Vagina (tissue), 2 donors: Measurements from ENCODE around the gene CYP19A1.

Source experiments
- CTCF ChIP-seq, 3 experiments: fragments of 450-650 bp in 2 of 3; fragments of 200-600 bp in 1 of 3; sonication (generic) in 1 of 3; IDR thresholded peaks; one replicate each; pipeline ENCODE4 v1.5.1; 2017 to 2019; ENCODE audit warnings: antibody characterized with exemption in 3 of 3, mild to moderate bottlenecking in 2 of 3, moderate library complexity in 2 of 3
- POLR2A ChIP-seq, 2 donors: fragments of 450-650 bp; IDR thresholded peaks; one replicate each; pipeline ENCODE4 v1.6.1; 2017; ENCODE audit warnings: antibody characterized with exemption in 2 of 2, mild to moderate bottlenecking in 2 of 2, moderate library complexity in 2 of 2

DNA sequence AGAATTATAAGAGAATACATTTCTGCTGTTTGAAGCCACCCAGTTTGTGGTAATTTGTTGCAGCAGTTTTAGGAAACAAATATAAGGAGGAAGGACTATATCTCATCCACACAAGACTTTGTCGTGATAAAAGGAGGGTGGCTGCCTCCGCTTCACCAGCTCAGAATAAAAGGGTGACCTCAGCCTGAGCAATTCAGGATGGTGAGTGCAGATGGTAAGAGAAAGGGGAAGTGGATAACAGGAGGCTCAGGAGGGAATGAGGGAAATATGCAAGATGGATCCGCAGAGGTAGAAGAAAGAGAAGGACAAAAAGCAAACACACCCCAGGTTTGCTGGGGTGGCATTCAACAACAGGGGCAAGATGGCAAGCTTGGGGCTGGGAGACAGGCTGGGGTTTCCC is 135.6 kb downstream of the CYP19A1 start:
- TF ChIP-seq CTCF (IDR thresholded peaks at IDR 0.05) (no peak), POLR2A (IDR thresholded peaks at IDR 0.05) (no peak)
